ENCODE measurements around the gene CACNA2D3.

GRCh38 chr3:54939557-54940300, 817.4 kb downstream of the CACNA2D3 start:
- TF ChIP-seq CTCF (conservative IDR thresholded peaks at IDR 0.05; ENCODE audit: low read depth, low read length), result no peak
- TF ChIP-seq EZH2 (IDR thresholded peaks at IDR 0.05; ENCODE audit: low read length, unreplicated experiment), result no peak
